PC-3 (cell line): ENCODE results near the gene LRRC63. TPM values are rescaled to one million over a fixed set of nuclear protein-coding genes. Genes with fewer than 3 reads are reported as not detected.

ENCODE experiments used
- ATAC-seq: fragments of 200-7000 bp; cut with Tn5 transposase; 2 replicates; pipeline ENCODE4 v1.9.1; 2020; ENCODE audit warnings: mild to moderate bottlenecking, moderate library complexity
- BruUV-seq: library from RNA; stranded (reverse); fragments of 400-500 nt; replicated peaks from 2 replicates; lab custom pipeline; 2021; lab: Mats Ljungman, UMichigan
- CTCF ChIA-PET: fragments of 300-600 bp; sonication (Branson Sonifier 250); formaldehyde crosslinking; loops from one replicate; lab custom pipeline; 2022; ENCODE audit warnings: antibody characterized with exemption; lab: Charles Lee
- POLR2A ChIA-PET: fragments of 300-600 bp; sonication (Branson Sonifier 250); formaldehyde crosslinking; loops from one replicate; lab custom pipeline; 2022; ENCODE audit warnings: antibody characterized with exemption; ENCODE audit not compliant: unreplicated experiment; lab: Charles Lee
- DNase-seq: peaks from one replicate; pipeline ENCODE4 v3.0.0-alpha.2; 2015
- H2AFZ ChIP-seq: fragments of 300-600 bp; sonication (generic); 2 replicates; pipeline ENCODE4 v1.6.0; 2016; ENCODE audit warnings: antibody characterized with exemption, low read length
- H3F3A ChIP-seq: fragments of 300-600 bp; sonication (generic); one replicate; pipeline ENCODE4 v1.6.0; 2017; ENCODE audit warnings: antibody characterized with exemption, low read length, control low read depth, mild to moderate bottlenecking; ENCODE audit not compliant: unreplicated experiment
- H3K27ac ChIP-seq: fragments of 300-600 bp; sonication (generic); 2 replicates; pipeline ENCODE4 v1.5.1; 2016; ENCODE audit warnings: mild to moderate bottlenecking, low read length
- H3K27me3 ChIP-seq: fragments of 300-600 bp; sonication (generic); 2 replicates; pipeline ENCODE4 v1.6.1; 2016; ENCODE audit warnings: low read length, mixed read lengths
- H3K36me3 ChIP-seq: fragments of 300-600 bp; sonication (generic); 2 replicates; pipeline ENCODE4 v1.6.1; 2016; ENCODE audit warnings: low read depth, mixed run types, low read length, mixed read lengths
- H3K4me1 ChIP-seq: fragments of 300-600 bp; sonication (generic); 2 replicates; pipeline ENCODE4 v1.5.1; 2016; ENCODE audit warnings: low read length; ENCODE audit not compliant: insufficient read depth
- H3K4me2 ChIP-seq: fragments of 300-600 bp; sonication (generic); 2 replicates; pipeline ENCODE4 v1.6.0; 2016; ENCODE audit warnings: low read length
- H3K4me3 ChIP-seq: fragments of 300-600 bp; sonication (generic); 2 replicates; pipeline ENCODE4 v1.5.1; 2016; ENCODE audit warnings: mild to moderate bottlenecking, low read length, mixed read lengths
- H3K79me2 ChIP-seq: fragments of 300-600 bp; sonication (generic); 2 replicates; pipeline ENCODE4 v1.6.1; 2017; ENCODE audit warnings: low read length, mixed read lengths
- H3K9ac ChIP-seq: fragments of 300-600 bp; sonication (generic); 2 replicates; pipeline ENCODE4 v1.6.0; 2016; ENCODE audit warnings: mild to moderate bottlenecking, low read length
- H3K9me2 ChIP-seq: fragments of 300-600 bp; sonication (generic); replicated peaks from 2 replicates; pipeline ENCODE4 v1.6.1; 2016; ENCODE audit warnings: mixed run types, low read length, mixed read lengths
- H3K9me3 ChIP-seq: fragments of 300-600 bp; sonication (generic); 2 replicates; pipeline ENCODE4 v1.6.1; 2016; ENCODE audit warnings: low read length, mixed read lengths
- H4K20me1 ChIP-seq: fragments of 300-600 bp; sonication (generic); 2 replicates; pipeline ENCODE4 v1.6.1; 2016; ENCODE audit warnings: low read length, mixed read lengths
- CTCF ChIP-seq: fragments of 300-600 bp; sonication (generic); conservative IDR thresholded peaks from 2 replicates; pipeline ENCODE4 v1.5.1; 2017; ENCODE audit warnings: antibody characterized with exemption, low read depth, mild to moderate bottlenecking, low read length
- EZH2 ChIP-seq: fragments of 300-600 bp; sonication (generic); IDR thresholded peaks from one replicate; pipeline ENCODE4 v1.6.1; 2017; ENCODE audit warnings: antibody characterized with exemption, mild to moderate bottlenecking, low read length; ENCODE audit not compliant: unreplicated experiment
- EZH2phosphoT487 ChIP-seq: fragments of 300-600 bp; sonication (generic); IDR thresholded peaks from 2 replicates; pipeline ENCODE4 v1.6.1; 2018; ENCODE audit warnings: mild to moderate bottlenecking, antibody characterized with exemption, low read length, borderline replicate concordance
- intact Hi-C: fragments of 100-400 bp; cut with micrococcal nuclease; formaldehyde crosslinking; loops from 2 replicates; pipeline ENCODE4 v1.9.0; 2023
- total RNA-seq: library from RNA; depleted of rRNA; stranded (reverse); fragments of >200 nt; gene quantifications from 2 replicates; pipeline ENCODE4 v1.2.3, GENCODE V29; 2014

The LRRC63 gene
- total RNA-seq, 1 experiment from 2014 or later = 0.26 TPM

GRCh38 chr13:46320406-46320805, 108.7 kb downstream of the LRRC63 start:
- H3K4me3 ChIP-seq = no peak overlapping the region
- no peak overlapping the region for H3K4me2 ChIP-seq
- H3K9ac ChIP-seq = no peak overlapping the region
- no peaks in the 10 kb centered on the region for H3K36me3 ChIP-seq
- ChIA-PET CTCF (no interaction called here), POLR2A (no interaction called here)
- H3K27ac ChIP-seq = no peak overlapping the region
- no peak overlapping the region for H2AFZ ChIP-seq
- H3K9me3 ChIP-seq = no peaks in the 10 kb centered on the region
- no peaks in the 10 kb centered on the region for H4K20me1 ChIP-seq
- no peaks in the 10 kb centered on the region for H3K4me1 ChIP-seq
- no peaks in the 10 kb centered on the region for H3K9me2 ChIP-seq
- no peak for DNase-seq
- TF ChIP-seq EZH2 (no peak), EZH2phosphoT487 (no peak), CTCF (no peak)
- no peak for ATAC-seq
- no peaks in the 10 kb centered on the region for H3F3A ChIP-seq
- no TSS peak for BruUV-seq
- 0 out of 2 replicates have a peak, but pooled peaks cover 2% of the 10 kb centered on the region for H3K27me3 ChIP-seq
- no peaks in the 10 kb centered on the region for H3K79me2 ChIP-seq
- intact Hi-C loops = loop anchor here (10.0 kb wide), 1 partner anchor 696 kb away; no protein-coding TSS in a partner anchor

- CTCF ChIA-PET = interaction anchor here (1.0 kb wide), 1 partner anchor 513 kb away, joined by 6 read pairs; no protein-coding TSS in a partner anchor
- ATAC-seq = no peak
- no peaks in the 10 kb centered on the region for H3K36me3 ChIP-seq
These were observed 109.1 kb downstream of the LRRC63 start for GRCh38 chr13:46320821-46321220.

More at GRCh38 chr13:46320821-46321220, 109.1 kb downstream of the LRRC63 start:
- POLR2A ChIA-PET = no interaction called here
- Histone ChIP-seq H3K4me3 (no peak overlapping the region), H4K20me1 (no peaks in the 10 kb centered on the region), H3F3A (no peaks in the 10 kb centered on the region), H3K27me3 (0 out of 2 replicates have a peak, but pooled peaks cover 2% of the 10 kb centered on the region), H3K9me2 (no peaks in the 10 kb centered on the region), H2AFZ (no peak overlapping the region), H3K4me2 (no peak overlapping the region), H3K79me2 (no peaks in the 10 kb centered on the region), H3K4me1 (no peaks in the 10 kb centered on the region), H3K9ac (no peak overlapping the region), H3K27ac (no peak overlapping the region), H3K9me3 (no peaks in the 10 kb centered on the region)
- no peak for DNase-seq
- intact Hi-C loops = loop anchor here (10.0 kb wide), 1 partner anchor 696 kb away; no protein-coding TSS in a partner anchor
- no TSS peak for BruUV-seq
- TF ChIP-seq EZH2 (no peak), CTCF (no peak), EZH2phosphoT487 (no peak)
